Stimulated activated CD8-positive, alpha-beta memory T cell treated with anti-CD3 and anti-CD28 coated beads, Interleukin-4, amount 100 ng/mL, for 24 hours (primary cell): ENCODE results near the gene LCN9.
"Not testable (repeated sequence)": the region's sequence is repeated elsewhere in the genome, so short reads cannot be mapped to it uniquely, and the experiment has no call there.

Source experiments
- DNase-seq: peaks from one replicate; pipeline ENCODE4 v3.0.0-alpha.2; 2020; ENCODE audit warnings: low read depth

Gene LCN9

GRCh38 chr9:135662758-135663450 is at the start of gene LCN9:
Gene LCN9 (plus strand): TSS chr9:135663309. CDS start chr9:135663322, 13 bp downstream.
- DNase-seq = no peak

GRCh38 chr9:135613946-135614805 is 48.9 kb upstream of the LCN9 start:
- DNase-seq = no peak

- DNase-seq = no peak
These were observed 48.1 kb upstream of the LCN9 start for GRCh38 chr9:135614821-135615665.

GRCh38 chr9:135615666-135616618 is 47.2 kb upstream of the LCN9 start:
- DNase-seq = no peak

GRCh38 chr9:135616619-135617537 is 46.2 kb upstream of the LCN9 start:
- DNase-seq = no peak

GRCh38 chr9:135617538-135617900 is 45.6 kb upstream of the LCN9 start:
- no peak for DNase-seq

GRCh38 chr9:135617991-135618411 is 45.1 kb upstream of the LCN9 start:
- DNase-seq = no peak

- no peak for DNase-seq
These were observed 44.1 kb upstream of the LCN9 start for GRCh38 chr9:135618866-135619598.

- DNase-seq = no peak
These were observed 43.6 kb upstream of the LCN9 start for GRCh38 chr9:135619599-135619886.

GRCh38 chr9:135620558-135620957 is 42.6 kb upstream of the LCN9 start:
- no peak for DNase-seq

- DNase-seq = no peak
These were observed 40.6 kb upstream of the LCN9 start for GRCh38 chr9:135622415-135623020.

GRCh38 chr9:135624282-135624681 is 38.8 kb upstream of the LCN9 start:
- DNase-seq = no peak

GRCh38 chr9:135632841-135633240 is 30.3 kb upstream of the LCN9 start:
- no peak for DNase-seq

- not testable (repeated sequence) for DNase-seq
These were observed 26.1 kb upstream of the LCN9 start for GRCh38 chr9:135636930-135637530.

GRCh38 chr9:135639196-135639595 is 23.9 kb upstream of the LCN9 start, which contains the start of gene GLT6D1:
Gene GLT6D1 (minus strand): TSS chr9:135639540. CDS start chr9:135639187, 353 bp downstream.
- no peak for DNase-seq

- DNase-seq = no peak
These were observed 22.1 kb upstream of the LCN9 start for GRCh38 chr9:135641047-135641446.

- no peak for DNase-seq
These were observed 21.4 kb upstream of the LCN9 start for GRCh38 chr9:135641745-135642144.

- DNase-seq = no peak
These were observed 18.4 kb upstream of the LCN9 start for GRCh38 chr9:135644631-135645218.
